NCI-H460 (cell line): Measurements from ENCODE around the gene RAPGEF6. TPM values are rescaled to one million over a fixed set of nuclear protein-coding genes. Genes with fewer than 3 reads are reported as not detected.
"Not testable (repeated sequence)": the region's sequence is repeated elsewhere in the genome, so short reads cannot be mapped to it uniquely, and the experiment has no call there.

Source experiments
- DNase-seq: peaks from one replicate; pipeline ENCODE4 v3.0.0-alpha.2; 2016; ENCODE audit warnings: low read depth; ENCODE audit errors: extremely low read depth
- total RNA-seq: library from RNA; depleted of rRNA; stranded (reverse); fragments of >200 nt; shearing (Covaris generic); gene quantifications from 2 replicates; pipeline ENCODE4 v1.2.3, GENCODE V29; 2014

The RAPGEF6 gene
- total RNA-seq, 1 experiment from 2014 or later, result 17.4 TPM

DNA sequence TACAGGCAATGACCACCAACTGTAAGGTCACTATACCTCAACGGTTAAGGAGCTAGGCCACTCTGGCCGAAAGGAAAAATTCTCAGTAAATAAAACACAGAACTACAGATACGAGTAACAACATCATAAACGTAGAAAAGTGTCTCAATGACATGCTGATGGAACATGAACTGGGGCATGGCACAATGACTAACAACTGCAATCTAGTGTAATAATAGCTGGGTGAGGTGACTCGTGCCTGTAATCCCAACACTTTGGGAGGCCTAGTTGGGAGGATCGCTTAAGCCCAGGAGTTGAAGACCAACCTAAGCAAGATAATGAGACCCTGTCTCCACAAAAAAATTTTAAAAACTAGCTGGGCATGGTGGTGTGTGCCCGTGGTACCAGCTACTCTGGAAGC is 9.8 kb upstream of the RAPGEF6 start:
- DNase-seq, result peak; percentile 22

GRCh38 chr5:131644370-131644769 is 9.3 kb upstream of the RAPGEF6 start:
- DNase-seq, result no peak

DNA sequence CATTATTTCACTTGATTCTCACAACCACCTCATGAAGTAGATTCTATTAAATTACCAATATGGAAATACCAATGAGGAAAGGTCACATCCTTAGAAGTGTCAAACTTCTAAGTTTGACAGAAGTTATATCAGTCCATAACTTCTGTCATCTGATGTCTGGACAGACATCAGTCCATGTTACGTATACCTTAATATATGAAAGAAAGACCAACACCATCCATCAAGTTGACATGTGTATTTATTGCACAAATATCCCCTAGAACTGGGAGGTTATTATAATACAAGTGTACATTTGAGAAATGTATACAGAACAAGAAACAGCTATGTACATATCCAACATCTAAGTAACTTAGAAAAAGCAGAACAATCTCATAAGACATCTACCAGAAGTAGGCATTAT is 6.5 kb upstream of the RAPGEF6 start:
- no peak for DNase-seq

DNA sequence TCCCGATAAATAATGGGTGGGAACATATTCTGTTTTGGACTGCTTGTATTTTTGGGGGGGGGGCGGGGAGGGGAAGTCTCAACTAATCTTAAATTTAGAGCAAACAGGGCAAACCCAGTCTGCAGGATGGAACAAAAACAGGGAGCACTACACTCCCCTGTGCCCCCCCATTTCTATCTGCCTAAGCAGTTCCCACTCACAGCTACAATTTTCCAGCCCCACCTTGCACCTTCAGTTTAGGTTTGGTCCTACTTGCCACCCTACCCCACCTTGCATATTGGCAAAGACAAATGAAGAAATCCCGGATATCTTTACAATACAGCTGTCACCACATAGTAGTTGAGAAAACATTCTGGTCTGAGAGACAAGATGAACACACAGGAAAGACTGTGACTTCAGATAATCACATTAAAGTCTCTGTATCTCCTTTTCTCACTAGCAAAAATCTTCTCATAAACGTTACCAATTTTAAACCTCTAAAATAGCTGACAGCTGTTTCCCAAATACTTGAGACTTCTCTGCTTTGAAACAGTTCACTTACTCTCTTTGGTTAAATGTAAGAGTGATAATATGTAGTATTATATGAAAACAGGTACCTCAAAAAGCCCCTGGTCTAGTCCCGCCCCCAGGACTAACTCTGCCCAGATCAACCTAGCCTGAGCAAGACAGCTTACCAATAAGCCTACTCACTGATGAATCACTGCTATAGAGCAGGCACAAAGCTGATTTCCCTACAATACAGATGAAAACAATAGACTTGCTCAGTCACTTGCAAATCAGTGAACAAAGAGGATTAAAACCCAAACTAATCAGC is 5.2 kb upstream of the RAPGEF6 start:
- DNase-seq, result no peak

- no peak for DNase-seq
These were observed 4.1 kb upstream of the RAPGEF6 start for GRCh38 chr5:131639148-131639547.

GRCh38 chr5:131637694-131638093 is 2.7 kb upstream of the RAPGEF6 start:
- DNase-seq, result no peak

GRCh38 chr5:131635684-131636572 is 899 bp upstream of the RAPGEF6 start:
- DNase-seq, result peak; percentile 6

GRCh38 chr5:131634666-131634995 is 398 bp downstream of the RAPGEF6 start:
- peak; percentile 42 for DNase-seq

DNA sequence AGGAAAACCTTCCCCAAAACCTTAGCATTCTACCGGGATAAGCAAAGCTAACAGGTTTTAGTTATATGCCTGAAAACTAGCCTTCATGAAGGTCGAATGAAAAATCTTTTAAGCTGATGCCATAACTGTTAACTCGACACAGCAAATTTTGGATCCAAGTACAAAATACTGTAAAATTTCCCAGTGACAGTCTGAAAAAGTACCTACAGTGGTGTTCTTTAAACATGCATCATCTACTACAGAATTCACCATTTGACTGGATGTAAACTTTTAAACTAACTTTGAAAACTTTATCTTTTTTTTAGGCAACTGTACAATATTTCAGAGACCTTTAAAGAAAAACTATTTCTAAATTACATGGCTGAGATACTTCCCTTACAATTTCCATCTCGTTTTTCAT is 791 bp downstream of the RAPGEF6 start:
- DNase-seq, result no peak

DNA sequence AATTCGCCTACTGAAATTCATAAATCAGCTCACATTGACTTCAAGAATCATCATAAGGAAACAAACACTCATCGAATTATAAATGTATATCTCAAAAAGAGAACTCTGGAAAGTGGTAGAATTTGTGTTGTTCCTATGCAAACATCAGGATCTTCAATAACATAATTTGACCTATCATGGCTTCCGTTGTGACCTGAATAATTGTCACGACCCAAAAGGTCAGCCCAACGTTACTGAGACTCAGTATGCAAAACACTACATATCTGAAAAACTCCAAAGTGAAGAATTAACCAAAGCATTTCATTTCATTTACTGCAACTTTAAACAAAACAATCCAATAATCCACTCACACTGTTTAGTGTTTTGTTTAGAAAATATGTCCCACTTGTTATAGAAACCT is 1.2 kb downstream of the RAPGEF6 start:
- no peak for DNase-seq

GRCh38 chr5:131630963-131631350 is 4.1 kb downstream of the RAPGEF6 start:
- DNase-seq, result no peak

DNA sequence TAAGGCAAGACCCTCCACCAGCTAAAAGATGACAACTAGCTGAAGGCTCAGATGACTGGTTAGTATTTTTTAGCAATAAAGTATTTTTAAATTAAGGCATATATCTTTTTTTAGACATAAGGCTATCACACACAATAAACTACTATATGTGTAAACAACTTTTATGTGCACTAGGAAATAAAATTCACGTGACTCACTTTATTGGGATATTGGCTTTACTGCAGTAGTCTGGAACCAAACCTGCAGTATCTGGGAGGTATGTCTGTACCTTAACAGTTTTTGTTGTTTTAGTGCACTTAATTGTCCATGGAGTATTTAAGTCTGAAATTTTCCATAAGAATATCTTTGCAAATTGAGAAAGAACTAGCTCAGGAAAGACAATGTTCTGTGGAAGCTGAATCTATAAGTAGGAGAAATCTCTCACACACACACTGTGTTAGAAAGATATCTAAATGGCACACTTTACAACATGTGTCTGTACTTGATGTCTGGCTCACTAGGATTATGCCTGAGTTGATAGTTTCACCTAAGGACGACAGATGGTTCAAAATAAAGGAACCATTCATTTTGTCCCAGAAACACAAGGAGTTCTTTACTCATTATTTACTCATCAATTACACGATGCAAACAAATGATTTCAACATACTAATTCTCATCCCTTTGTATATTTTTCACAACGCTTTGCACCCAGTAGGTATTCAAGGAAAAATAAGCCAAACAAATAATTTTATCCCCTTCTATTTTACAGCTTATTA is 4.6 kb downstream of the RAPGEF6 start:
- peak; percentile 9 for DNase-seq

DNA sequence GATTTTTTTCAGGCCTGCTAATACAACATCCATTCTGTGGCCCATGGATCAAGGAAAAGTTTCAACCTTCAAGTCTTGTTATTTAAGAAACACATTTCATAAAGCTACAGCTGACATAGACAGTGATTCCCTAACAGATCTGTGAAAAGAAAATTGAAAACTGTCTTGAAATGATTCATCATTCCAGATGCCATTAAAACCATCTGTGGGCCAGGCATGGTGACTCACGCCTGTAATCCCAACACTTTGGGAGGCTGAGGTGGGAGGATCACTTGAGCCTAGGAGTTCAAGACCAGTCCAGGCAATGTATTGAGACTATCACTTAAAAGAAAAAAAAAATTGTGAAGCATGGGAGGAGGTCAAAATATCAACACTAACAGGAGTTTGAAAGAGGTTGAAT is 6.0 kb downstream of the RAPGEF6 start:
- DNase-seq, result no peak

GRCh38 chr5:131627207-131627865 is 7.7 kb downstream of the RAPGEF6 start:
- no peak for DNase-seq

DNA sequence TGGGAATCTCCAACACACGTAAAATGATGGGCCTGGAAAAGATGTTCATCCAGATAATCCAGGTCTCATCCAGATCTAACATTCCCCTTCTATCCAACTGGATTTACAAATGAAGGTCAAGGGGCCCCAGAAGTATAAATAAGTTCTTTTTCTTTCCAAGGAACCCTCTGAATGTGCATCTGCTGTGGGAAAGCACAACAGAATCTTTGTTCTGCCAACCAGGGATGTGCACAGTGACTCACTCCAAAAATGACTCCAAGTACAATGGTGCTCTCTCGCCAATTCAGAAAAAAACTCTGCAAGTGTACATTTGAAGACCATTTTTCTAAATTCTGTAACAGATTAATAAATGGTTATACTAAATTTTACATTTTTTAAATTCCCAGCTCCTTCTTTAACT is 12.4 kb downstream of the RAPGEF6 start:
- no peak for DNase-seq

GRCh38 chr5:131621164-131621563 is 13.9 kb downstream of the RAPGEF6 start:
- not testable (repeated sequence) for DNase-seq

DNA sequence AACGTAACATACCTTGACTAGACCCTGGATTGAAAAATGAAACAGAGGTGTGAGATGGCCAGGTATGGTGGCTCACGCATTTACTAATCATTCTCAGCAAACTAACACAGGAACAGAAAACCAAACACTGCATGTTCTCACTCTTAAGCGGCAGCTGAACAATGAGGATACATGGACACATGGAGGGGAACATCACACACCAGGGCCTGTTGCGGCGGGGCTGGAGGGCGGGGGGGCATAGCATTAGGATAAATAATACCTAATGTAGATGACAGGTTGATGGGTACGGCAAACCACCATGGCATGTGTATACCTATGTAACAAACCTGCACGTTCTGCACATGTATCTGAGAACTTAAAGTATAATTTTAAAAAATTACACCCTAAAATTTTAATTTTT is 15.9 kb downstream of the RAPGEF6 start:
- no peak for DNase-seq

DNA sequence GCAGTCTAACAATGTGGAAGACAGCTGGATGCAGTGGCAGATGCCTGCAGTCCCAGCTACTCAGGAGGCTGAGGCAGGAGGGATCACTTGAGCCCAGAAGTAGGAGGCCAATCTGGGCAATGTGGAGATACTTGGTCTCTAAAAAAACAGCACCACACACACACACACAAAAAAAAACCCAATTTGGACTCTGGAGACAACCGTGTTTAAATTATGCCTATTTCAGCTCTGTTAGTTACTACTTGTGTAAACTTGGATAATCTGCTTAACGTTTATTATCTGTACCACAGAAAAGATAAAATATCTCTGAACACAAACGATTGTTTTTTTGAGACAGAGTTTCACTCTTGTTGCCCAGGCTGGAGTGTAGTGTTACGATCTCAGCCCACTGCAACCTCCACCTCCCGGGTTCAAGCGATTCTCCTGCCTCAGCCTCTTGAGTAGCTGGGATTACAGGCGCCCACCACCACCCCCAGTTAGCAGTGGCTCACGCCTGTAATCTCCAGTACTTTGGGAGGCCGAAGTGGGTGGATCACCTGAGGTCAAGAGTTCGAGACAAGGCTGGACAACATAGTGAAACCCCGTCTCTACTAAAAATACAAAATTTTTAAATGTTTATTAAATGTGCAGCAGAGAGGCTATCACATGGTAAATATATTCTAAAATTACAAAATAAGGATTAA is 17.7 kb downstream of the RAPGEF6 start:
- DNase-seq, result no peak

GRCh38 chr5:131615957-131616356 is 19.1 kb downstream of the RAPGEF6 start:
- DNase-seq, result no peak

- DNase-seq, result no peak
These were observed 21.6 kb downstream of the RAPGEF6 start for GRCh38 chr5:131613423-131613822.
